Measurements from ENCODE around the gene AFMID. TPM values are rescaled to one million over a fixed set of nuclear protein-coding genes. Genes with fewer than 3 reads are reported as not detected.

Gene AFMID
- total RNA-seq, 1 donor from 2014 or later = 35.1 TPM

GRCh38 chr17:78225088-78225865 is 38.1 kb downstream of the AFMID start:
- H3K27ac Mint-ChIP-seq (ENCODE audit: unreplicated experiment) = no peak overlapping the region
- no peak for TF ChIP-seq CTCF (IDR thresholded peaks at IDR 0.05)
- H3K36me3 Mint-ChIP-seq (ENCODE audit: unreplicated experiment) = peaks cover 7% of the 10 kb centered on the region
- H3K27me3 Mint-ChIP-seq (ENCODE audit: unreplicated experiment) = no peaks in the 10 kb centered on the region
- no peak for DNase-seq (ENCODE audit: extremely low spot score, unreplicated experiment)
- no peaks in the 10 kb centered on the region for H3K4me1 Mint-ChIP-seq (ENCODE audit: unreplicated experiment)
- H3K9me3 Mint-ChIP-seq (ENCODE audit: unreplicated experiment) = no peaks in the 10 kb centered on the region
- no peak overlapping the region for H3K4me3 Mint-ChIP-seq (ENCODE audit: unreplicated experiment)

- Mint-ChIP-seq H3K27ac (ENCODE audit: unreplicated experiment) (no peak overlapping the region), H3K4me1 (ENCODE audit: unreplicated experiment) (no peaks in the 10 kb centered on the region), H3K4me3 (ENCODE audit: unreplicated experiment) (no peak overlapping the region), H3K36me3 (ENCODE audit: unreplicated experiment) (peaks cover 7% of the 10 kb centered on the region), H3K9me3 (ENCODE audit: unreplicated experiment) (no peaks in the 10 kb centered on the region), H3K27me3 (ENCODE audit: unreplicated experiment) (peaks cover 7% of the 10 kb centered on the region)
- no peak for TF ChIP-seq CTCF (IDR thresholded peaks at IDR 0.05)
- no peak for DNase-seq (ENCODE audit: extremely low spot score, unreplicated experiment)
These were observed 39.0 kb downstream of the AFMID start for GRCh38 chr17:78226055-78226758.

GRCh38 chr17:78226759-78227454 is 39.7 kb downstream of the AFMID start:
- H3K4me3 Mint-ChIP-seq (ENCODE audit: unreplicated experiment) = no peak overlapping the region
- no peaks in the 10 kb centered on the region for H3K4me1 Mint-ChIP-seq (ENCODE audit: unreplicated experiment)
- peaks cover 10% of the 10 kb centered on the region for H3K27me3 Mint-ChIP-seq (ENCODE audit: unreplicated experiment)
- no peak overlapping the region for H3K27ac Mint-ChIP-seq (ENCODE audit: unreplicated experiment)
- no peak for TF ChIP-seq CTCF (IDR thresholded peaks at IDR 0.05)
- H3K9me3 Mint-ChIP-seq (ENCODE audit: unreplicated experiment) = no peaks in the 10 kb centered on the region
- H3K36me3 Mint-ChIP-seq (ENCODE audit: unreplicated experiment) = peaks cover 7% of the 10 kb centered on the region
- DNase-seq (ENCODE audit: extremely low spot score, unreplicated experiment) = no peak

- H3K4me1 Mint-ChIP-seq (ENCODE audit: unreplicated experiment) = no peaks in the 10 kb centered on the region
- H3K27me3 Mint-ChIP-seq (ENCODE audit: unreplicated experiment) = peaks cover 16% of the 10 kb centered on the region
- no peak for DNase-seq (ENCODE audit: extremely low spot score, unreplicated experiment)
- H3K27ac Mint-ChIP-seq (ENCODE audit: unreplicated experiment) = no peak overlapping the region
- H3K36me3 Mint-ChIP-seq (ENCODE audit: unreplicated experiment) = peaks cover 7% of the 10 kb centered on the region
- no peak for TF ChIP-seq CTCF (IDR thresholded peaks at IDR 0.05)
- no peak overlapping the region for H3K4me3 Mint-ChIP-seq (ENCODE audit: unreplicated experiment)
- H3K9me3 Mint-ChIP-seq (ENCODE audit: unreplicated experiment) = no peaks in the 10 kb centered on the region
These were observed 40.3 kb downstream of the AFMID start for GRCh38 chr17:78227455-78227916.

GRCh38 chr17:78228176-78228575 is 41.0 kb downstream of the AFMID start:
- Mint-ChIP-seq H3K27me3 (ENCODE audit: unreplicated experiment) (peaks cover 23% of the 10 kb centered on the region), H3K4me1 (ENCODE audit: unreplicated experiment) (no peaks in the 10 kb centered on the region), H3K27ac (ENCODE audit: unreplicated experiment) (no peak overlapping the region), H3K9me3 (ENCODE audit: unreplicated experiment) (no peaks in the 10 kb centered on the region), H3K36me3 (ENCODE audit: unreplicated experiment) (peaks cover 7% of the 10 kb centered on the region), H3K4me3 (ENCODE audit: unreplicated experiment) (no peak overlapping the region)
- TF ChIP-seq CTCF (IDR thresholded peaks at IDR 0.05) = no peak
- DNase-seq (ENCODE audit: extremely low spot score, unreplicated experiment) = no peak

All from osteocyte (in vitro differentiated cells).